Neutrophil (primary cell): Measurements from ENCODE around the gene CCDC170.

Experiments
- H3K27ac ChIP-seq: fragments of 200-600 bp; sonication (generic); 2 replicates; pipeline ENCODE4 v1.5.1; 2016; ENCODE audit warnings: mild to moderate bottlenecking, moderate library complexity
- H3K27me3 ChIP-seq: fragments of 200-600 bp; sonication (generic); 2 replicates; pipeline ENCODE4 v1.6.0; 2016; ENCODE audit warnings: mild to moderate bottlenecking
- H3K36me3 ChIP-seq: fragments of 200-600 bp; sonication (generic); 2 replicates; pipeline ENCODE4 v1.5.1; 2017
- H3K4me1 ChIP-seq, 2 experiments: fragments of 200-600 bp in 1 of 2; sonication (generic) in 1 of 2; 1 replicate in 1 of 2; 2 replicates in 1 of 2; pipeline versions ENCODE4 v1.5.1 to v1.6.1; 2013 to 2016; ENCODE audit warnings: low read depth in 1 of 2, low read length in 1 of 2, mild to moderate bottlenecking in 1 of 2, moderate library complexity in 1 of 2; ENCODE audit not compliant: control insufficient read depth in 1 of 2, insufficient read depth in 1 of 2
- H3K4me3 ChIP-seq, 2 experiments: fragments of 200-600 bp in 1 of 2; sonication (generic) in 1 of 2; 1 replicate in 1 of 2; 2 replicates in 1 of 2; pipeline ENCODE4 v1.5.1; 2013 to 2016; ENCODE audit warnings: low read depth in 1 of 2, low read length in 1 of 2, mild to moderate bottlenecking in 1 of 2, moderate library complexity in 1 of 2
- H3K9me3 ChIP-seq: fragments of 200-600 bp; sonication (generic); 2 replicates; pipeline ENCODE4 v1.5.1; 2016
- TF ChIP-seq, protein P1 (sequence below): fragments of 200-600 bp; sonication (generic); IDR thresholded peaks from 2 replicates; pipeline ENCODE4 v1.5.1; 2016; ENCODE audit warnings: antibody characterized with exemption

The CCDC170 gene

GRCh38 chr6:151494936-151495320 lies 1.1 kb downstream of the CCDC170 start:
- H3K9me3 ChIP-seq, result no peaks in the 10 kb centered on the region
- H3K36me3 ChIP-seq, result no peaks in the 10 kb centered on the region
- peak overlapping the region; percentile 85 for H3K27ac ChIP-seq
- TF ChIP-seq, protein P1, sequence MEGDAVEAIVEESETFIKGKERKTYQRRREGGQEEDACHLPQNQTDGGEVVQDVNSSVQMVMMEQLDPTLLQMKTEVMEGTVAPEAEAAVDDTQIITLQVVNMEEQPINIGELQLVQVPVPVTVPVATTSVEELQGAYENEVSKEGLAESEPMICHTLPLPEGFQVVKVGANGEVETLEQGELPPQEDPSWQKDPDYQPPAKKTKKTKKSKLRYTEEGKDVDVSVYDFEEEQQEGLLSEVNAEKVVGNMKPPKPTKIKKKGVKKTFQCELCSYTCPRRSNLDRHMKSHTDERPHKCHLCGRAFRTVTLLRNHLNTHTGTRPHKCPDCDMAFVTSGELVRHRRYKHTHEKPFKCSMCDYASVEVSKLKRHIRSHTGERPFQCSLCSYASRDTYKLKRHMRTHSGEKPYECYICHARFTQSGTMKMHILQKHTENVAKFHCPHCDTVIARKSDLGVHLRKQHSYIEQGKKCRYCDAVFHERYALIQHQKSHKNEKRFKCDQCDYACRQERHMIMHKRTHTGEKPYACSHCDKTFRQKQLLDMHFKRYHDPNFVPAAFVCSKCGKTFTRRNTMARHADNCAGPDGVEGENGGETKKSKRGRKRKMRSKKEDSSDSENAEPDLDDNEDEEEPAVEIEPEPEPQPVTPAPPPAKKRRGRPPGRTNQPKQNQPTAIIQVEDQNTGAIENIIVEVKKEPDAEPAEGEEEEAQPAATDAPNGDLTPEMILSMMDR, result no peak
- peaks cover 55 to 56% of the 10 kb centered on the region in 2 experiments for H3K4me1 ChIP-seq
- peaks cover 13% of the 10 kb centered on the region for H3K27me3 ChIP-seq
- H3K4me3 ChIP-seq, result peak overlapping the region; percentile 79 to 83

- Histone ChIP-seq H3K4me3 (no peak overlapping the region), H3K9me3 (no peaks in the 10 kb centered on the region), H3K4me1 (peaks cover 59% of the 10 kb centered on the region in 2 experiments), H3K27ac (no peak overlapping the region), H3K27me3 (peaks cover 13% of the 10 kb centered on the region), H3K36me3 (no peaks in the 10 kb centered on the region)
- TF ChIP-seq, protein P1, result no peak
Measured at GRCh38 chr6:151495380-151495779, 1.6 kb downstream of the CCDC170 start.

GRCh38 chr6:151497905-151498304 lies 4.1 kb downstream of the CCDC170 start:
- H3K9me3 ChIP-seq, result no peaks in the 10 kb centered on the region
- H3K27ac ChIP-seq, result peak overlapping the region; percentile 87
- H3K36me3 ChIP-seq, result no peaks in the 10 kb centered on the region
- peaks cover 59 to 60% of the 10 kb centered on the region in 2 experiments for H3K4me1 ChIP-seq
- TF ChIP-seq, protein P1, result no peak
- H3K4me3 ChIP-seq, result peak overlapping the region in 1 of 2 experiments; percentile 4
- peaks cover 10% of the 10 kb centered on the region for H3K27me3 ChIP-seq

DNA sequence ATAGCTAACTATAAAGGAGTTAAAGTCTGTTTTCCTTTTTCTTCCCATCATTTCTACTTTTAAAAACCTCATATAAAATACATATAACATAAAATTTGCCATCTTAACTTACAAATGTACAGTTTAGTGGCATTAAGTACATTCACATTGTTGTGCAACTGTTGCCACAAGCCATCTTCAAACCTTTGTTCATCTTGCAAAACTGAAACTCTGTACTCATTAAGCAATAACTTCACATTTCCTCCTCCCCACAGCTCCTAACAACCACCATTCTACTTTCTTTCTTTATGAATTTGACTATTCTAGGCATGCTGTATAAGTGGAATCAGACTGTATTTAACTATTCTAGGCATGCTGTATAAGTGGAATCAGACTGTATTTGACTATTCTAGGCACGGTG lies 4.5 kb downstream of the CCDC170 start:
- TF ChIP-seq, protein P1, result no peak
- Histone ChIP-seq H3K4me1 (peaks cover 55% of the 10 kb centered on the region in 2 experiments), H3K4me3 (peak overlapping the region; percentile 4 to 27), H3K9me3 (no peaks in the 10 kb centered on the region), H3K27me3 (peaks cover 6% of the 10 kb centered on the region), H3K27ac (peak overlapping the region; percentile 87), H3K36me3 (no peaks in the 10 kb centered on the region)

- Histone ChIP-seq H3K4me1 (peaks cover 45 to 46% of the 10 kb centered on the region in 2 experiments), H3K4me3 (peak overlapping the region; percentile 20 to 29), H3K36me3 (no peaks in the 10 kb centered on the region), H3K9me3 (no peaks in the 10 kb centered on the region), H3K27ac (peak overlapping the region; percentile 87), H3K27me3 (peaks cover 5% of the 10 kb centered on the region)
- TF ChIP-seq, protein P1, result no peak
Measured at GRCh38 chr6:151499551-151499950, 5.7 kb downstream of the CCDC170 start.
